Gastrocnemius medialis (tissue), 4 donors: ENCODE results near the gene VSIG10L2.

ENCODE experiments used
- POLR2A ChIP-seq, 2 donors: fragments of 450-650 bp; IDR thresholded peaks; one replicate each; pipeline ENCODE4 v1.6.1; 2017; ENCODE audit warnings: antibody characterized with exemption in 2 of 2, mild to moderate bottlenecking in 2 of 2, moderate library complexity in 2 of 2
- TF ChIP-seq, protein P1 (sequence below), 5 experiments: fragments of 450-650 bp in 3 of 5; fragments of 200-600 bp in 2 of 5; sonication (generic) in 2 of 5; IDR thresholded peaks in 4 of 5; conservative IDR thresholded peaks in 1 of 5; 1 replicate in 4 of 5; 2 replicates in 1 of 5; pipeline ENCODE4 v1.5.1; 2016 to 2019; ENCODE audit warnings: antibody characterized with exemption in 5 of 5, mild to moderate bottlenecking in 3 of 5, moderate library complexity in 3 of 5

DNA sequence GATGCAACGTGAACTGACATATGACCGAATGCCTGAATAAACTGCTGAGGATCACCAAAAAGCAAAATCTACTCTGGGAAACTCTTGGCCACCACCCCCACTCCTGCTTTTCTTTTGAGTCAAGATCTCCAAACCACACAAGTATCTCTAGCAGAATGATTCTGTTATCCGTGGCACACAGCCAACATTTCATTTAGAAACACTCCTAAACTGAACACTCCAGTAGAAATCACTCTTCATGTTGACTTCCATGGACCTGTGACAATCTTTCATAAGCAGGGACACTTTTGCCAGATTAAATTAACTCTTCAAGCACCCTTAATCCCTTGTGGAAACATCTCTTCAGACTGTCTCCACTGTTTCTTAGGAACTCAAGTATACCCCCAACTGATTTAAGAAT, 44.4 kb downstream of the VSIG10L2 start:
- no peak for TF ChIP-seq POLR2A (IDR thresholded peaks at IDR 0.05)
- TF ChIP-seq, protein P1, sequence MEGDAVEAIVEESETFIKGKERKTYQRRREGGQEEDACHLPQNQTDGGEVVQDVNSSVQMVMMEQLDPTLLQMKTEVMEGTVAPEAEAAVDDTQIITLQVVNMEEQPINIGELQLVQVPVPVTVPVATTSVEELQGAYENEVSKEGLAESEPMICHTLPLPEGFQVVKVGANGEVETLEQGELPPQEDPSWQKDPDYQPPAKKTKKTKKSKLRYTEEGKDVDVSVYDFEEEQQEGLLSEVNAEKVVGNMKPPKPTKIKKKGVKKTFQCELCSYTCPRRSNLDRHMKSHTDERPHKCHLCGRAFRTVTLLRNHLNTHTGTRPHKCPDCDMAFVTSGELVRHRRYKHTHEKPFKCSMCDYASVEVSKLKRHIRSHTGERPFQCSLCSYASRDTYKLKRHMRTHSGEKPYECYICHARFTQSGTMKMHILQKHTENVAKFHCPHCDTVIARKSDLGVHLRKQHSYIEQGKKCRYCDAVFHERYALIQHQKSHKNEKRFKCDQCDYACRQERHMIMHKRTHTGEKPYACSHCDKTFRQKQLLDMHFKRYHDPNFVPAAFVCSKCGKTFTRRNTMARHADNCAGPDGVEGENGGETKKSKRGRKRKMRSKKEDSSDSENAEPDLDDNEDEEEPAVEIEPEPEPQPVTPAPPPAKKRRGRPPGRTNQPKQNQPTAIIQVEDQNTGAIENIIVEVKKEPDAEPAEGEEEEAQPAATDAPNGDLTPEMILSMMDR (IDR thresholded peaks at IDR 0.05 in 4 of 5, conservative IDR thresholded peaks at IDR 0.05 in 1 of 5), result no peak
